HepG2 (cell line): ENCODE results near the gene ZDHHC7. TPM values are rescaled to one million over a fixed set of nuclear protein-coding genes. Genes with fewer than 3 reads are reported as not detected.
A peak's percentile ranks its signal among the peaks of the same experiment; 100 is the strongest.
"Not testable (repeated sequence)": the region's sequence is repeated elsewhere in the genome, so short reads cannot be mapped to it uniquely, and the experiment has no call there.

Source experiments
- ATAC-seq: fragments of 200-7000 bp; cut with Tn5 transposase; 3 replicates; pipeline ENCODE4 v1.9.1; 2020; ENCODE audit warnings: mild to moderate bottlenecking, moderate library complexity
- BruUV-seq: library from RNA; stranded (reverse); fragments of 400-500 nt; replicated peaks from 2 replicates; lab custom pipeline; 2021; lab: Mats Ljungman, UMichigan
- CTCF ChIA-PET: fragments of 300-600 bp; formaldehyde crosslinking; extraction: SDS; loops from one replicate; lab custom pipeline; 2021; ENCODE audit warnings: low total read pairs, inconsistent platforms, low intra/inter-chr PET ratio; lab: Yijun Ruan, JAX
- POLR2A ChIA-PET: fragments of 350-600 bp; sonication (Branson Sonifier 250); formaldehyde crosslinking; loops from one replicate; lab custom pipeline; 2020; ENCODE audit warnings: antibody characterized with exemption, inconsistent platforms; lab: Yijun Ruan, JAX
- DNase-seq: peaks from one replicate; pipeline ENCODE4 v3.0.0-alpha.2; 2015; ENCODE audit warnings: low spot score
- FAIRE-seq: peaks from 3 replicates; lab custom pipeline; 2011; peaks lifted over from hg19 to GRCh38; lab: Jason Lieb, UNC
- H2AFZ ChIP-seq: one replicate; pipeline ENCODE4 v1.6.1; 2011; ENCODE audit warnings: low read length, inconsistent platforms
- H3K27ac ChIP-seq: fragments of 300-600 bp; 3 replicates; pipeline ENCODE4 v1.8.0; 2011; ENCODE audit warnings: mixed run types, mild to moderate bottlenecking, mixed read lengths, low read length, inconsistent platforms; ENCODE audit not compliant: insufficient read depth; ENCODE audit errors: extremely low read length
- H3K27me3 ChIP-seq, 2 experiments: fragments of 200-600 bp in 1 of 2; 2 replicates in 1 of 2; 3 replicates in 1 of 2; pipeline versions ENCODE4 v1.6.0 to v1.8.0; 2011; ENCODE audit warnings: low read length in 2 of 2, mild to moderate bottlenecking in 2 of 2, moderate library complexity in 2 of 2, inconsistent platforms in 1 of 2; ENCODE audit not compliant: insufficient read depth in 2 of 2, control insufficient read depth in 1 of 2
- H3K36me3 ChIP-seq, 2 experiments: fragments of 200-600 bp in 1 of 2; replicated peaks in 1 of 2; 2 replicates in 1 of 2; 3 replicates in 1 of 2; pipeline versions ENCODE4 v1.5.1 to v1.8.0; 2011; ENCODE audit warnings: low read length in 2 of 2, inconsistent platforms in 1 of 2; ENCODE audit not compliant: insufficient read depth in 2 of 2, control insufficient read depth in 1 of 2
- H3K4me1 ChIP-seq: 2 replicates; pipeline ENCODE4 v1.5.1; 2012; ENCODE audit warnings: low read length, inconsistent platforms; ENCODE audit not compliant: insufficient read depth
- H3K4me2 ChIP-seq: 2 replicates; pipeline ENCODE4 v1.6.0; 2011; ENCODE audit warnings: low read depth, low read length, inconsistent platforms
- H3K4me3 ChIP-seq, 3 experiments: fragments of 200-600 bp in 1 of 3; sonication (generic), shearing (Covaris generic) in 1 of 3; replicated peaks in 1 of 3; 2 replicates each; pipeline ENCODE4 v1.5.1; 2011 to 2016; ENCODE audit warnings: low read length in 3 of 3, inconsistent platforms in 2 of 3, low read depth in 2 of 3, mild to moderate bottlenecking in 2 of 3, control low read depth in 1 of 3, mixed read lengths in 1 of 3; ENCODE audit not compliant: insufficient read depth in 1 of 3
- H3K79me2 ChIP-seq: one replicate; pipeline ENCODE4 v1.6.1; 2011; ENCODE audit warnings: low read length, inconsistent platforms; ENCODE audit not compliant: insufficient read depth
- H3K9ac ChIP-seq: 2 replicates; pipeline ENCODE4 v1.6.0; 2011; ENCODE audit warnings: mild to moderate bottlenecking, low read depth, low read length, inconsistent platforms; ENCODE audit not compliant: insufficient read depth
- H3K9me3 ChIP-seq: 2 replicates; pipeline ENCODE4 v1.5.1; 2012; ENCODE audit warnings: mild to moderate bottlenecking, low read length
- H4K20me1 ChIP-seq: 2 replicates; pipeline ENCODE4 v1.6.0; 2011; ENCODE audit warnings: inconsistent platforms, mild to moderate bottlenecking, low read length, moderate library complexity; ENCODE audit not compliant: insufficient read depth
- ARNTL ChIP-seq: sonication (generic); formaldehyde crosslinking; IDR thresholded peaks from 2 replicates; pipeline ENCODE4 v1.4.0; 2020; ENCODE audit warnings: mild to moderate bottlenecking, missing genetic modification reagents
- ATF5 ChIP-seq: sonication (generic); formaldehyde crosslinking; IDR thresholded peaks from 2 replicates; pipeline ENCODE4 v1.4.0; 2020; ENCODE audit warnings: mild to moderate bottlenecking, low read depth, missing genetic modification reagents
- FOXA1 ChIP-seq, 2 experiments: fragments of 450-650 bp in 1 of 2; sonication (generic) in 1 of 2; formaldehyde crosslinking in 1 of 2; IDR thresholded peaks; 2 replicates each; pipeline versions ENCODE4 v1.4.0 to v1.6.1; 2016 to 2020; ENCODE audit warnings: missing genetic modification reagents in 1 of 2
- FOXP1 ChIP-seq, 2 experiments: fragments of 450-650 bp in 1 of 2; IDR thresholded peaks; 2 replicates each; pipeline ENCODE4 v1.6.1; 2017 to 2018; ENCODE audit warnings: antibody characterized with exemption in 1 of 2
- HDAC1 ChIP-seq: sonication (generic); formaldehyde crosslinking; IDR thresholded peaks from 2 replicates; pipeline ENCODE4 v1.5.1; 2020; ENCODE audit warnings: mild to moderate bottlenecking, missing genetic modification reagents
- IRF2 ChIP-seq: IDR thresholded peaks from 2 replicates; pipeline ENCODE4 v1.6.1; 2018; ENCODE audit warnings: missing genetic modification reagents, missing compliant biosample characterization
- MLX ChIP-seq: IDR thresholded peaks from 2 replicates; pipeline ENCODE4 v1.6.1; 2016
- MZF1 ChIP-seq: sonication (generic); formaldehyde crosslinking; IDR thresholded peaks from 2 replicates; pipeline ENCODE4 v1.8.1; 2023; ENCODE audit warnings: mild to moderate bottlenecking, missing genetic modification reagents, borderline replicate concordance
- PBX3 ChIP-seq: sonication (generic); formaldehyde crosslinking; IDR thresholded peaks from 2 replicates; pipeline ENCODE4 v1.8.1; 2023; ENCODE audit warnings: missing genetic modification reagents, inconsistent platforms, borderline replicate concordance
- PCBP2 ChIP-seq: fragments of 200-400 bp; formaldehyde crosslinking; optimal IDR thresholded peaks from 2 replicates; pipeline ENCODE3; 2018; ENCODE audit warnings: low read length, low read depth; ENCODE audit not compliant: poor library complexity, severe bottlenecking
- SRSF1 ChIP-seq: fragments of 200-400 bp; formaldehyde crosslinking; optimal IDR thresholded peaks from 2 replicates; pipeline ENCODE3; 2017; ENCODE audit warnings: mild to moderate bottlenecking, low read depth, low read length, moderate library complexity
- ZMAT5 ChIP-seq: sonication (generic); formaldehyde crosslinking; IDR thresholded peaks from 2 replicates; pipeline ENCODE4 v1.5.0; 2020; ENCODE audit warnings: mild to moderate bottlenecking, low read depth, missing genetic modification reagents, borderline replicate concordance
- ZNF350 ChIP-seq: sonication (generic); formaldehyde crosslinking; IDR thresholded peaks from 2 replicates; pipeline ENCODE4 v1.4.0; 2020; ENCODE audit warnings: mild to moderate bottlenecking, low read depth, missing genetic modification reagents, borderline replicate concordance
- ZNF460 ChIP-seq: sonication (generic); formaldehyde crosslinking; IDR thresholded peaks from 2 replicates; pipeline ENCODE4 v1.5.1; 2020; ENCODE audit warnings: missing genetic modification reagents, mild to moderate bottlenecking, borderline replicate concordance
- ZNF468 ChIP-seq: sonication (generic); formaldehyde crosslinking; IDR thresholded peaks from 2 replicates; pipeline ENCODE4 v1.8.0; 2022; ENCODE audit warnings: mild to moderate bottlenecking, moderate library complexity, missing genetic modification reagents
- WGBS: methylation state at CpG from one replicate; pipeline ENCODE4 v1.1.6; 2017; ENCODE audit warnings: low lambda C conversion rate; 5-methylcytosine and 5-hydroxymethylcytosine counted together
- in situ Hi-C: cut with HindIII; loops from 2 replicates; pipeline ENCODE4 v1.10.0; 2017; ENCODE audit warnings: low pct_unique_long_range_greater_than_20kb; ENCODE audit not compliant: extremely low pct_ligation_motif_present
- intact Hi-C: fragments of 100-400 bp; cut with micrococcal nuclease; formaldehyde crosslinking; loops from one replicate; pipeline ENCODE4 v1.10.0; 2022; ENCODE audit not compliant: unreplicated experiment
- polyA plus RNA-seq, 8 experiments: library from polyadenylated mRNA; depleted of rRNA in 3 of 8; stranded (reverse) in 7 of 8; unstranded in 1 of 8; fragments of >200 nt; fragmentation: Illumina TruSeq in 4 of 8; extraction: Trizol in 4 of 8; gene quantifications; 2 replicates each; pipeline versions ENCODE4 v1.2.1 to v1.2.3, GENCODE V29; 2011 to 2016; ENCODE audit warnings: low read depth in 4 of 8, missing spikeins in 1 of 8, mixed read lengths in 1 of 8; ENCODE audit not compliant: insufficient read depth in 1 of 8
- total RNA-seq, 5 experiments: library from RNA; depleted of rRNA; stranded (reverse); fragments of >200 nt; fragmentation: Illumina TruSeq; extraction: Trizol; gene quantifications; 2 replicates each; pipeline ENCODE4 v1.2.3, GENCODE V29; 2016; ENCODE audit warnings: low read depth in 1 of 5

Gene ZDHHC7
- total and polyA plus RNA-seq, 2 of the 13 experiments (the other 11 are each of a cell fraction or from before 2014, with no cell fraction given) = 46.8 to 67.6 TPM

GRCh38 chr16:85032187-85032586 is 20.9 kb upstream of the ZDHHC7 start:
- H2AFZ ChIP-seq, H3K9ac ChIP-seq, H3K36me3 ChIP-seq, FAIRE-seq, H3K4me2 ChIP-seq, H3K27ac ChIP-seq, H3K9me3 ChIP-seq, DNase-seq, BruUV-seq, CTCF ChIA-PET, H3K4me3 ChIP-seq, ATAC-seq, POLR2A ChIA-PET, H3K79me2 ChIP-seq, H4K20me1 ChIP-seq, in situ Hi-C loops, intact Hi-C loops: not testable (repeated sequence)
- TF ChIP-seq ZNF460 (CRISPR knock-in tag) = 0 out of 2 replicates have a peak, but pooled peaks have one; percentile 24
- WGBS = 81% methylated on average over 4 of the region's 4 CpGs
- H3K27me3 ChIP-seq = peaks cover 3 to 33% of the 10 kb centered on the region in 2 experiments; a peak in 4 of 5 replicates
- peaks cover 26% of the 10 kb centered on the region for H3K4me1 ChIP-seq

- ChIA-PET POLR2A (no interaction called here), CTCF (no interaction called here)
- in situ Hi-C loops (no loop called here), intact Hi-C loops (no loop called here)
- Histone ChIP-seq H3K27me3 (peaks cover 3 to 28% of the 10 kb centered on the region in 2 experiments; a peak in 4 of 5 replicates), H3K9ac (no peak overlapping the region), H3K27ac (no peak overlapping the region), H3K4me2 (no peak overlapping the region), H3K79me2 (no peaks in the 10 kb centered on the region), H3K4me3 (no peak overlapping the region), H3K9me3 (no peaks in the 10 kb centered on the region), H2AFZ (no peak overlapping the region), H4K20me1 (no peaks in the 10 kb centered on the region), H3K4me1 (peaks cover 31% of the 10 kb centered on the region), H3K36me3 (no peaks in the 10 kb centered on the region)
- ATAC-seq (no peak), FAIRE-seq (no peak), DNase-seq (no peak)
- WGBS = 61% methylated on average over 5 of the region's 5 CpGs
- no TSS peak for BruUV-seq
- no peak for TF ChIP-seq PCBP2
- TF ChIP-seq ZNF468 (CRISPR knock-in tag) = no peak
- no peak for TF ChIP-seq ARNTL (CRISPR knock-in tag)
- TF ChIP-seq IRF2 (CRISPR knock-in tag) = no peak
- TF ChIP-seq SRSF1 = no peak
- no peak for TF ChIP-seq ZMAT5 (CRISPR knock-in tag)
- no peak for TF ChIP-seq MZF1 (CRISPR knock-in tag)
- no peak for TF ChIP-seq ATF5 (CRISPR knock-in tag)
- TF ChIP-seq ZNF350 (CRISPR knock-in tag) = no peak
- no peak for TF ChIP-seq MLX (CRISPR knock-in tag)
- no peak for TF ChIP-seq HDAC1 (CRISPR knock-in tag)
- no peak for TF ChIP-seq FOXA1 (IDR thresholded peaks at IDR 0.05)
- no peak for TF ChIP-seq FOXA1 (CRISPR knock-in tag; IDR thresholded peaks at IDR 0.05)
- TF ChIP-seq PBX3 (CRISPR knock-in tag) = no peak
- TF ChIP-seq FOXP1 (IDR thresholded peaks at IDR 0.05) = no peak
- no peak for TF ChIP-seq FOXP1 (CRISPR knock-in tag; IDR thresholded peaks at IDR 0.05)
Observed at GRCh38 chr16:85031451-85031850, 20.1 kb upstream of the ZDHHC7 start.
